Lower leg skin (tissue), 4 donors: ENCODE results near the gene PDE4DIP. TPM values are rescaled to one million over a fixed set of nuclear protein-coding genes. Genes with fewer than 3 reads are reported as not detected.
"Not testable (repeated sequence)": the region's sequence is repeated elsewhere in the genome, so short reads cannot be mapped to it uniquely, and the experiment has no call there.

Source experiments
- DNase-seq, 2 donors: peaks; one replicate each; pipeline ENCODE4 v3.0.0-alpha.2; 2019; ENCODE audit warnings: low spot score in 2 of 2
- H3K4me3 ChIP-seq: fragments of 200-600 bp; sonication (generic); 2 replicates; pipeline ENCODE4 v1.5.1; 2017; ENCODE audit warnings: mild to moderate bottlenecking, low read depth; ENCODE audit not compliant: poor library complexity, severe bottlenecking
- WGBS, 2 donors: methylation state at CpG; one replicate each; pipeline ENCODE4 v1.1.5; 2018; 5-methylcytosine and 5-hydroxymethylcytosine counted together
- intact Hi-C: fragments of 100-400 bp; cut with DNase I; formaldehyde crosslinking; loops from one replicate; pipeline ENCODE4 v1.15.0; 2023; ENCODE audit warnings: low total_unique reads
- total RNA-seq, 4 donors: library from RNA; depleted of rRNA; stranded (reverse); fragments of >200 nt; gene quantifications; one replicate each; pipeline ENCODE4 v1.1.0, GENCODE V29; 2016

The PDE4DIP gene
- total RNA-seq, 4 donors from 2014 or later: 44.1 to 101 (median 60.6) TPM

DNA sequence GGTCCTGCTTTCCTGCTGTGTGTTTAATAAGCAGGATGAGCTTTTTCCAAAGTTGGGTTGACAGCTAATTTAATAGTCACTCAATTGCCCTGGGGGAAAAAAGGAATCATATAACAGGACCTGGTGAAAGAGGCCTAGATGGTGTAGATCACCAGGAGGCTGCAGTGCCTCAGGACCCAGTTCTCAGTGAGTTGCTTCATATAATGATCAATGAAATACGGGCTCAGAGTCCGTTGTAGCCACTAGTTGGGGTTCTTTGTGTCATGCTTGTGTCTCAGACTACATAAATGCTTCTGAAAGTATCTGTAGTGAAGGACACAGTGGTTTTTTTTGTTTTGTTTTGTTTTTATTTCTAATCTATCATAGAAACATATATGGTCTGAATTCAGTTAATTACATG is 164.5 kb downstream of the PDE4DIP start:
- WGBS, 2 donors: 100% methylated on average over 2 of the region's 2 CpGs; no CpG with 5 or more reads in 1 of the 2 donors
- DNase-seq, H3K4me3 ChIP-seq, intact Hi-C loops: not testable (repeated sequence)

DNA sequence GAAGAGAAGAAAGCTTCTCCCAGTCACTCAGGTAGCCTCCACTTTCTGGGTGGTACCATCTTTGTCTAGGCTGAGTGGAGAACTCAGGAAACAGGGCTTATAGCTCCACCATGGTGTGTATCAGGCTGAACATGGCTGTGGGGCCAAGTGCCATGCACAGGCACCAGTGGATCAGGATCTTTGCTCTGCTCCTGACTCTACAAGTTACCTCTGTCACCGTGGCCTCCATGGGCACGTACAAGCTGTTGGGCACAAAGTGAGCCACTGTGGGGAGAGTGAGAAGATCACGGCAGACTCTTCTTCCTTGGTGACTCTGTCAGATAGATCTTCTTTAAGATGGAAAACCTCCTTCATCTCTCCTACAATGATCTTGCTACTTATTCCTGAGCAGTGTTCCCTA is 165.5 kb downstream of the PDE4DIP start:
- DNase-seq, H3K4me3 ChIP-seq, intact Hi-C loops: not testable (repeated sequence)
- 93 to 97% methylated on average over 3 of the region's 3 CpGs for WGBS, 2 donors

- DNase-seq, intact Hi-C loops, H3K4me3 ChIP-seq: not testable (repeated sequence)
- WGBS, 2 donors: 88% methylated on average over 3 of the region's 5 CpGs; no CpG with 5 or more reads in 1 of the 2 donors
These were observed 168.4 kb downstream of the PDE4DIP start for GRCh38 chr1:149012599-149012998.

DNA sequence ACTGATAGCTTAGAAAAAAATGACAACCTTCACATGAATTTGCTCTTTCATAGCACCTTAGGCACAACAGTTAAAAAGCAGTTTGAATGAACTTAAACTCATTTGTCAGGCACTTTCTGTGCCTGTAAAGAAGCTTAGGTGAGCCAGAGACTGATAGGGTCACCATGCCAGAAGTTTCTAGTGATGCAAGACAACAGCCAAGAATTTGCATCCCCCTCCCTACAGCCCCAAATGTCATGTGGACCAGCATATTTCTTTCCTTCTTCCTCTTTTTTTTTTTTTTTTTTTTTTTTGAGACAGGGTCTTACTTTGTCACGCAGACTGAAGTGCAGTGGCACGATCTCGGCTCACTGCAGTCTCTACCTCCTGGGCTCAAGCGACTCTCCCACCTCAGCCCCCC is 169.3 kb downstream of the PDE4DIP start:
- H3K4me3 ChIP-seq, intact Hi-C loops, DNase-seq: not testable (repeated sequence)
- WGBS, 2 donors: 89 to 100% methylated on average over 4 of the region's 4 CpGs

DNA sequence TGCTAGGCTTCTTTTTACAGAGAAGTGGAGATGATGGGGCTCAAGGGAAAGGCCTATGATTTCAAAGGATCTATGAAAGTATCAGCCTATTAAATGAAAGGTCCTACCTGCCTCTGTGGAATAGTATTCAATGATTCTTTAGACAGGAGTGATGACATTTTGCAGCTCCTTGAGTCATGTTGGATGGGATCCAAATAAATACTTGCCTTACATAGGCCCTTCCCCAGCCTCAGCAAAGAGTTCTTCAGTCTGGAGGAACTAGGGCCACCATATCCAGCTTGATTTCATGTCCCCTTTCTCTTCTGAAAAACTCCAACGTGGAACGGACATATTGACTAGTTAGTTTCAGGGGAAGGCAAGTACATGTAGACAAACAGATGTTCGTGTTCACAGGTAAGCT is 171.3 kb downstream of the PDE4DIP start:
- WGBS, 2 donors: 90 to 92% methylated on average over 3 of the region's 3 CpGs
- DNase-seq, intact Hi-C loops, H3K4me3 ChIP-seq: not testable (repeated sequence)

- H3K4me3 ChIP-seq, intact Hi-C loops, DNase-seq: not testable (repeated sequence)
- 100% methylated on average over 2 of the region's 2 CpGs; no CpG with 5 or more reads in 1 of the 2 donors for WGBS, 2 donors
These were observed 172.4 kb downstream of the PDE4DIP start for GRCh38 chr1:149016626-149017025.

DNA sequence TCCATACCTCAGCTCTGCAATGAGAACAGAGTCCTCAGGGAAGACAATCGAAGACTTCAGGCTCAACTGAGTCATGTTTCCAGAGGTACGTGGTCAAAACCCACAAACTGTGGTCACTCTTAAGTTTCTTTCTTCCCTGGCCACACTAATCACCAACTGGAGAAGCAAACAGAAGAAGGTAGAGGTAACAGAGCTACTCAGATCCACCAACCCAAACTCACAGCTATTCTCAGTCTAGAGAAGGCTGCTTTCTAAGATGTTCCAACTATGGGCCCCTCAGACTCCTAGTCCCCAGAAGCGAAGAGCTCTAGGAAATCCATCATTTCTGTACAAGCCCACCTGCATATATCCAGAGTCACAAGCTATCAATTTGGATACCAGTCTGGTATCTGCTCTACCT is 174.3 kb downstream of the PDE4DIP start:
- 92 to 94% methylated on average over 2 of the region's 3 CpGs for WGBS, 2 donors
- intact Hi-C loops, DNase-seq, H3K4me3 ChIP-seq: not testable (repeated sequence)

- intact Hi-C loops, H3K4me3 ChIP-seq: not testable (repeated sequence)
- 60 to 71% methylated on average over 1 of the region's 3 CpGs for WGBS, 2 donors
These were observed 180.1 kb downstream of the PDE4DIP start for GRCh38 chr1:149024327-149024726.

DNA sequence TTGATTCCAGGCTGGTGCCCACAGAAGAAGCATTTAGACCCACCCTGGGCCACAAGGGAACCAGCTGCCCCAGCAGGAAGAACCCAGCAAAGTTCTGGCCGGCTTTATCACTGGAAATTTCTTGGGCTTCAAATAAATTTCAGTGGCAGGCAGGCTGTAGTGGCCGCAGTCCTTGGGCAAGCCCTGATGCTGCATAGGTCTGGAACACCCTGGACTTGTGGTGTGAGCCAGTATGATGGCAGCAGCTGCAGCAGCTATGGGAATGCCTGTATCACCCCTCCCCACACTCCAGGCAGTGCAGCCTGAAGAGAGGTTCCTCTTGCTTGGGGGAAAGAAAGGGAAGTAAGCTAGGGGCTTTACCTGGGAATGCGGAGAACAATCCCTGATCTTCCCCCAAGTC is 189.7 kb downstream of the PDE4DIP start:
- intact Hi-C loops, H3K4me3 ChIP-seq, DNase-seq: not testable (repeated sequence)
- no CpG with 5 or more reads among the region's 3 CpGs for WGBS, 2 donors

More at GRCh38 chr1:149024327-149024726, 180.1 kb downstream of the PDE4DIP start:
- DNase-seq: not testable (repeated sequence)

- DNase-seq, H3K4me3 ChIP-seq, intact Hi-C loops: not testable (repeated sequence)
- no CpG with 5 or more reads among the region's 4 CpGs for WGBS, 2 donors
These were observed 198.8 kb downstream of the PDE4DIP start for GRCh38 chr1:149043056-149043455.

DNA sequence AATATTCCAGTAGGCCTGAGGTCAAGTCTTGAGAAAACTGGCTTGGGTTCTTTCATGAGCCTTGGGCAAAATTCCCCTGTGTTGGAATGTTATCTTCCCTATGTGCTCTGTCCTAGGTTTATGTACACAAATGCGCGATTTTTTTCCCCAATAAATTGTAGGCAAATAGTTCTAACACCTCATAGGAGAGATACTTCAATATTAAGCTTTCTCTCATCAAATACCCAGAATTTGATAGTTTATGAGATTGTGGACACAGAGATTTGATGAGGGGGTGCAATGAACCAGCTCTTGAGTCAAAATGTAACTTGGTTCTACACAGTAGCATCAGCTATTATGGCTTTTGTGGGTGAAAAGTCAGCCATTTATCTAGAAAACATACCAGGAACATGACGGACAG is 220.4 kb downstream of the PDE4DIP start:
- H3K4me3 ChIP-seq, intact Hi-C loops, DNase-seq: not testable (repeated sequence)
- 76 to 90% methylated on average over 3 of the region's 3 CpGs for WGBS, 2 donors

DNA sequence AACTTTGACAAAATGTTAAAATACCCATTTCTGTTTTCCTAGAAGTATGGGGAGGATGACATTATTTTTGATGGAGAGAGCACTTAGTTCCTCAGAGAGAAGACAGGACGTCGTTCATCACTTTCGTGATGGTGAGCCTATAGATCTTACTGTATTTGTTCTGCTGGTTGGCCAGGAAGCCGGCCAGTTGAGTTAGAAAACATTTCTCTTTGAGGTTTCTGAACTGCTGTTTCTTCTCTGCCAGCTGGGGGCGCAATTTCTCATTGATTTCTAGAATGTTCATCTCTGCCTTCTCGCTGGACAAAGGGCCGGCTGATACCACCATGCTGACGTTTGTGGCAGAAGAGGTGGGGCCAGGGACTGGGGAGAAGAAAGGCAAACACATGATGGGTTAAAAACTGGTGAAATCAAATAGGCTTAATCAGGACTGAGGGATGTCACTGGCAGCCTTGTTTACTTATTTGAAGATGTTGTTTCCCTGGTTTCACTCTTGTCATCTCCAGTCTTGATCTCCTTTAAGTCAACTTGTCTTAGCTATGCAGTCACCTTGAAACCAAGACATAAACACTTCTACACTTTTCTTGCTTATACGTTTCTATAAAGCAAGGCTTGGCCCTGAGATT is 231.4 kb downstream of the PDE4DIP start:
- DNase-seq, H3K4me3 ChIP-seq, intact Hi-C loops: not testable (repeated sequence)
- WGBS, 2 donors: 61% methylated on average over 6 of the region's 9 CpGs

Other genes with a start within 250 kb of the PDE4DIP start
- 10 to 100 TPM; 33.3 to 65.5 (median 46.5) TPM for gene NBPF14, start 248.4 kb upstream of the PDE4DIP start, total RNA-seq
- 10 to 100 TPM in 2 of 4 donors, 1 to 10 TPM in 2; 6.9 to 39.1 (median 19.7) TPM for gene NUDT4B, start 95.7 kb upstream of the PDE4DIP start, total RNA-seq